GM12875 (cell line): ENCODE results near the gene CEP85L.

Experiments used
- H3K4me3 ChIP-seq: one replicate; pipeline ENCODE4 v1.5.1; 2011; ENCODE audit warnings: low read depth, low read length, control low read depth
- CTCF ChIP-seq: IDR thresholded peaks from 2 replicates; pipeline ENCODE4 v1.5.1; 2011; ENCODE audit warnings: low read depth, mild to moderate bottlenecking, control low read depth, inconsistent platforms, low read length, moderate library complexity, borderline replicate concordance; ENCODE audit not compliant: insufficient read depth

CEP85L gene

DNA sequence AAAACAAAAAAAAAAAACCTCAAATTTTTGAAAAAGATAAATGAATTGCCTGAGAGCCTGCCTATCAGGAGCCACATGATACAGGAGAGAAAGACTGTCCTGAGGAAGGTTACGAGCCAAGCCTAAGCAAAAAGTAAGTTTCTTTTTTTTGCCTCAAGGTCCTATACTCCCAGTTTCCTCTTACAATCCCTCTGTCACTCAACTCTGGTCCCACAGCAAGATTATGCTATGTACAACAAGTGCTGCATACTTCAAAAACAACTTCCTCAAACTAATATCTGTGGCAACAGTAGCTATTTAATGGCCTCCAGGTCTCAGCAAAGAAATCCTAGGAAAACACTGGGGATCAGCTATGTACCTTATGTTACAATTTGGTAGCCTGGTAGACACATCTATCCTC is 56.5 kb downstream of the CEP85L start:
- TF ChIP-seq CTCF = no peak
- H3K4me3 ChIP-seq = no peak overlapping the region

DNA sequence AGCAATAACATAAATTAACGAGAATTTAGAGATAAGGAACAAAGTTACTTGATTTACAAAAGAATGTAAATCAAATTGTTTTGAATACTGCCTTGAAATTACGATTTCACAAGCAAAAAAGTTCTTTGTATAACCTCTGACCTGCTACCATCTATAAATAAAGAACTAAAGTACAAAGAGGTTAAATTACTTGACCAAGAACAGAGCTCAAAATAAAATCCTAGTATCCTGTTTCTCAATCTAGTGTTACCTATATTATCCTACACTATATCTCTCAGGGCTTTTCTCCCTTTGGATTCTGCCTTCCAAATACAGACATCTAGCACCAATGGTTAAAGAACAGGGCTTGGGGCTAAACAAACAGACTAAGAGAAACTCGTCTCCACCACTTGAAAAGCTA is 59.5 kb downstream of the CEP85L start:
- H3K4me3 ChIP-seq = no peak overlapping the region
- no peak for TF ChIP-seq CTCF

DNA sequence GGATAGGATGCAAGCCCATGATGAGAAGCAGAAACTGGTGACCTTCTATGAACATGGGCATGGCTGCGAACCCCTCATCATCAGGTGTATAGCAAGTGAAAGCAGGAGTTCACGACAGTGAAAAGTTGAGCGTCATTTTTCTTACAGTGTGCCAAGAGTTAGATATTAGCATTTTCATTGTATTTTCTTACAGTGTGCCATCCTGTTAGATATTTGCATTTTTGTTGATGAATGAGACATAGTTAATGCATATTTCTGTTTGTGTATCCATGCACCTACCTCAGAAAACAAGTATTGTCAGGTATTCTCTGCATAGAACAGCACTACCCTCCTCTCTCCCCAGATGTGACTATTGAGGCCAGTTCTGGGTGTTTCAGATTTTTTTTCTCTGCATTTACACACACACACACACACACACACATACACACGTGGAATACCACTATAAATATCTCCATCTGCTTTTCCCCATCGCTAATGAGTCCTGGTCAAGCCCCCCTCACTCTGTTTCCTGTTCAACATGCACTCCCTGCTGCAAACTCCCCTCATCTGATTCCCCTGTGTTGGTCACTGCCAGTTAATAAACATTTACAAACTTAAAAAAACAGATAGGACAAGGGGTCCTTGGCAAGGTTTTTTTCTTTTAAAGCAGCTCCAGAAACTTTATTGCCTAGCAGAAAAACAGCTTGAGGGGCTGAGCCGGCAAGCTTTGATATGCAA is 61.6 kb downstream of the CEP85L start:
- TF ChIP-seq CTCF = no peak
- no peak overlapping the region for H3K4me3 ChIP-seq

- no peak for TF ChIP-seq CTCF
Measured at GRCh38 chr6:118589186-118589585, 62.2 kb downstream of the CEP85L start.

GRCh38 chr6:118588626-118589025 is 62.8 kb downstream of the CEP85L start:
- no peak overlapping the region for H3K4me3 ChIP-seq
- no peak for TF ChIP-seq CTCF

More at GRCh38 chr6:118589186-118589585, 62.2 kb downstream of the CEP85L start:
- H3K4me3 ChIP-seq = no peak overlapping the region

DNA sequence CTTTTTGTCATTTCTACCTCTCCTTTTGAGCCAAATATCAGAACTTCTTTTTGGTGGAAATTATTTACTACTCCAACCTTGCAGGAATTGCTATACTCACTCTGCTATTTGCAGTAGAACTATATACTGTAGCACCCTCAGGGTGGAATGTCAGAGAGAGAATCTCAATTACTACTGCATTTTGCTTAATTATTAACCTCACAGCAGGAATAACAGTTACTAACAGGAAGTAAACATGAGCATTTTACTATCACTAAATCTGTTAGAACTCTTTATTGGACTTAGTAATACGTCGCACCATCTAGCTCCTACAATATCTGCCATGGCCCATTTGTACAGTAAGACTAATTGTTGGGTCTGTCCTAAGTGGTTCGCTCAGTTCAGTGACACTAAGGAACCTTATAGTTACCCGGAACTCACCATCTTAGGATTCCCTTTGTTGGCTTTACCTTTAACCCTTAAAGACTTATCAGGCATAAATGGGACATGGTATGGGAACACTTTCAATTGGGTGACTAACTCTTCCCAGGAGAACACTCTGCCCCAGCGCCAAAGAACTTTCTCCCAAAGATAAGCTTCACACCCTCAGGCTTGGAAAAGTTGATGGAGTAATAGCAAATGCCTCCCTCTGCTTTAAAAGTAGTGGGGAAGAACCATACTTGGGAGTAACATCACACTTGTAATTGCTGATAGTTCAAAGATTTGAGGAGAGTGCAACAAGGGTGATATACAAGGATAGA is 64.5 kb downstream of the CEP85L start:
- TF ChIP-seq CTCF = no peak

DNA sequence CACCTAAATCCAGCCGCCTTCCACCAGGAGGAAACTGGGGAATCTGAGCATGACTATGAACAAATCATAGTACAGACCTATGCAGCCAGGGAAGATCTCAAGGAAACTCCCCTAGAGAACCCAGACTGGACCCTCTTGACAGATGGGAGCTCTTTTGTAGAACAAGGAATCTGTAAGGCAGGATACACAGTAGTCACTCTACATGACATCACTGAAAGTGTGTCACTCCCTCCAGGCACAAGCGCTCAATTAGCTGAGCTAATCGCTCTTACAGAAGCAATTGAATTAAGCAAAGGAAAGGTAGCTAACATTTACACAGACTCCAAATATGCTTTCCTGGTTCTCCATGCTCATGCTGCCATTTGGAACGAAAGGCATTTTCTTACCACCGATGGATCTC is 66.5 kb downstream of the CEP85L start:
- TF ChIP-seq CTCF = no peak
- no peak overlapping the region for H3K4me3 ChIP-seq

More for the DNA sequence above, 64.5 kb downstream of the CEP85L start:
- H3K4me3 ChIP-seq = no peak overlapping the region
